ENCODE measurements around the gene IL4I1. TPM values are rescaled to one million over a fixed set of nuclear protein-coding genes. Genes with fewer than 3 reads are reported as not detected.

IL4I1 gene
- total RNA-seq, 4 donors from 2014 or later = 0.56 to 0.91 (median 0.73) TPM

DNA sequence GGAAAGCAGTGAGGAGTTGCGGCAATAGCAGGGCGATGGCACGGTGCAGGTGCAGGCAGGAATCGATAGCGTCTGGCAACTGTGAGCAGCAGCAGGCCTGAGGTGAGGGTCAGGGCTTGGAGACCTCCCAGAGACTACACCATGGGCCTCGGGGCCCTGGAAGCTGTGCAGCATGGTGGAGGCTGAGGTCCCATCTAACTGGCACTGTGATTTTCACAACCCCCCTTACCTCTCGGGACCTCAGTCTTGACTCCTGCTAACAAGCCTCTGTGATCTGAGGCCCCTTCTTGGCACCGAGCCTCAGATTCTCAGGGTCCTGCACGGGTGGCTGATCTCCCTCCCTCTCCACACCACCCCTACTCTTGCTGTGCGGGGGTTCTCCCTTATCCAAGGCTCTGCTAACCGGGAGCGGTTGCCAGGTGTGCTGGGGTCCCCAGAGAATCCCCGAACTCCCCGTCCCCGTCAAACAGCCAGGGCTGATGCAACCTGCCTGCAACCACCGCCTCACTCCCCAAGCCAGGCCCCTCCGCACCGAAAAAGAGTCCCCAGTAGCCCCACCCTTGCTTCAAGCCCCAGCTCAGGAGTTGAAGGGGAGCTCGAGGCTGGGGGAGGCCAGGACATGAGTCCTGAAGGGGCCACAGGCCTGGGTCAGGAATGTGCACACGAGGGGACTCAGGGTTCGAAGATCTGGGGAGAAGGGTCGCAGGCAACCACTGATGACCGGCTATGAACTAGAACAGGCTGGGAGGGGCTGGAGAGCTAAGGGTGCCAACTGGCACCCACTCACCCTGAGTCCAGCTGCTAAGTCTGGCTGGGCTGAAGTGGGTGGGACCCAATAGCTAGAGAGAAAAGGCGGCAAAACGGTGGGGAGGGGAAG is 27.6 kb upstream of the IL4I1 start:
- DNase-seq = no peak

DNA sequence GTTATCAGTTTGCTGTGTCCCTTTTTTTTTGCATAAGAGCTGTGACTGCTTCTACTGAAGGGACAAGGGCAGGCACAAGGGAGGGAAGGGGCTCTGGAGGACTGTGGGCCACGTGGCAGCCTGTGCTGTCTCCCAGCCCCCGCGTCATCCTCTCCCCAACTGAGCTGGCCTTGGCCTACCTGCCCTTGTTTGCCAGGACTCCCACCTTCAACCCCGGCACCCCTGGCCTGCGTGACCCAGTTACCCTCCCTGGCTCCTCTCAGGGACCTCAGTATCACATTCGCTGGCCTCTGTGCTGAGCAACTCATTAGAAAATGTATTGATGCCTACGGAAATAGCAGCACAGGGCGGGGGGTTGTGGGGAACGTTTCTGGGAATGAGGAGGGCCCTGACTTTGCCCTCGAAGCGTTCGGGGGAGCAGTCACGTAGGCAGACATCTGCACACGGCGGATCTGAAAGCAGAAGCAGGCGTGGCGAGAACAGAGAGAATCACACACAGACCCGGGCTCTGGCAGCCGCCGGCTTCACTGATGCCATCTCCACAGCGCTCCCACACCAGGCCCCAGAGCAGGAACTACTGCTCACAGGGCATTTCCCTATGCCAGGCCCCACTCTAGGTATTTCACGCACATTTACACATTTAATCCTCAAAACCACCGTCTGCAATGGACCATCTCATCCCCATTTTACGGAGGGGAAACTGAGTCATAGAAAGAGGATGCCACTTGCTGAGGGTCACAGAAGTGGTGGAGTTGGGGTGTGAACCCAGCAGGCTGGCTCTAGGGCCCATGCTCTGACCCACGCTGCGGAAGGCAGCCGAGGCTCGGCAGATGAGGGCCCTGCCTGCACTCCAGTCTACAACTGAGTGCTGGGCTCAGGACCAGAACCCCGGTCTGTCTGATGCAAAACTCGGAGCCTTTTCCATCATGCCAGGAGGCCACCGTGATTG is 26.6 kb upstream of the IL4I1 start:
- H3K27ac ChIP-seq = peak overlapping the region in 1 of 4 donors; percentile 52
- no peak for DNase-seq

More for the DNA sequence above, 27.6 kb upstream of the IL4I1 start:
- Histone ChIP-seq H3K9me3 (no peaks in the 10 kb centered on the region), H3K4me1 (peaks cover 10 to 41% (median 11%) of the 10 kb centered on the region in 3 donors), H3K27ac (peak overlapping the region in 1 of 4 donors; percentile 52), H3K36me3 (peaks cover 0 to 80% (median 10%) of the 10 kb centered on the region in 3 donors), H3K27me3 (no peaks in the 10 kb centered on the region), H3K4me3 (no peak overlapping the region)
- intact Hi-C loops (cut with DNase I) = no loop called here
- TF ChIP-seq CTCF (IDR thresholded peaks at IDR 0.05) = no peak
- no peak for TF ChIP-seq POLR2A (IDR thresholded peaks at IDR 0.05)
- 71 to 85% methylated on average over 11 to 15 of the region's 25 CpGs for WGBS, 2 donors

DNA sequence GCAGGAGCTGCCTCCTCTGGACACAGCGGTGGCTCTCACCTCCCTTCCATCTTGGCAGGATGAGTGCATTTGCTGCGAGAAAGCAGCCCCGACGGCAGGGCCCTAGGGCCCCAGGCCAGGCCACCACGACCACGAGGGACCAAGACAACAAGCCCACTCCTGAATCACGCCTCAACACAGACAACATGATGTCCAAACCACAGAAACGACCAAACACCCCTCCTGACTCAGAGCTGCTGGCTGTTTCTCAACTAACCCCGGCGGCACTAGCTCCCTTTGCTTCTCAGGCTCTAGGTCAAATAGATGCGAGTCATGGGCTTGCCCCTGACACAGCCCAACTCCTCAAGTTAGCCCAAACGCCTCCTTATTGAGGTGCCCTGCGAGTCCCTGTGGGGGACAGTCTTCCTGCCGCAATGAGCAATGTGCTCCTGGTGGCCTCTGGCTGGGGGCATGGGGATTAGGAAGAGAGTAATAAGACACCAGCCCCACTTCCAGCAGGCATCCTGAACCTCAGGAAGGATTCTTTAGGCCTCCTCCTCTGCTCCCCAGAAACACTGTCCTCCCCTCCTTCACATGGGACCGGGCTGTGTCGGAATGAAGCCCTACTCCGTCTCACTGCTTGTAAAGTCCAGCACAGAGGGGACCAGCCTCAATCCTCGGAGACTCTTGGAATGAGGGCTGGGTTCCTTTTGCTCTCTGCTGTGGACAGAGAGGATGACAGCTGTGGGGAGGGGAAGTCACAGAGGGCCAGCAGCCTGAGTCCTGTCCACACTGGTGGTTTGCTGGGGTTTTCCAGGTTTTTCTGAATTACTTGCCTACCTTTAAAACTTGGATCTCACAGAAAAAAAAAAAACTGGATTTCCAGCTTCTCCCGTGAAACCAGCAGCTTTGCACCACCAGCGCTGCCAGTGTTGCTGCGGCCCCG is 25.4 kb upstream of the IL4I1 start:
- 60 to 91% methylated on average over 7 to 14 of the region's 22 CpGs for WGBS, 2 donors
- H3K9me3 ChIP-seq = no peaks in the 10 kb centered on the region
- no peak for DNase-seq
- TF ChIP-seq POLR2A (IDR thresholded peaks at IDR 0.05) (no peak), CTCF (IDR thresholded peaks at IDR 0.05) (no peak)
- peaks cover 0 to 27% (median 0%) of the 10 kb centered on the region in 3 donors for H3K4me1 ChIP-seq
- no peak overlapping the region for H3K27ac ChIP-seq
- no peak overlapping the region for H3K4me3 ChIP-seq
- H3K36me3 ChIP-seq = peaks cover 0 to 89% (median 10%) of the 10 kb centered on the region in 3 donors
- no peaks in the 10 kb centered on the region for H3K27me3 ChIP-seq
- intact Hi-C loops (cut with DNase I) = no loop called here

More for the DNA sequence above, 26.6 kb upstream of the IL4I1 start:
- TF ChIP-seq POLR2A (IDR thresholded peaks at IDR 0.05) (no peak), CTCF (IDR thresholded peaks at IDR 0.05) (no peak)
- H3K4me1 ChIP-seq = peaks cover 9 to 39% (median 10%) of the 10 kb centered on the region in 3 donors
- H3K9me3 ChIP-seq = no peaks in the 10 kb centered on the region
- H3K4me3 ChIP-seq = no peak overlapping the region
- intact Hi-C loops (cut with DNase I) = no loop called here
- H3K27me3 ChIP-seq = no peaks in the 10 kb centered on the region
- WGBS, 2 donors = 79 to 83% methylated on average over 18 to 20 of the region's 31 CpGs
- H3K36me3 ChIP-seq = peaks cover 0 to 84% (median 10%) of the 10 kb centered on the region in 3 donors

- H3K27ac ChIP-seq = no peak overlapping the region
- intact Hi-C loops (cut with DNase I) = no loop called here
- 84 to 91% methylated on average over 21 to 23 of the region's 24 CpGs for WGBS, 2 donors
- peaks cover 0 to 22% (median 0%) of the 10 kb centered on the region in 3 donors for H3K4me1 ChIP-seq
- no peak for DNase-seq
- no peaks in the 10 kb centered on the region for H3K9me3 ChIP-seq
- TF ChIP-seq POLR2A (IDR thresholded peaks at IDR 0.05) = no peak
- TF ChIP-seq CTCF (IDR thresholded peaks at IDR 0.05) = no peak
- peaks cover 0 to 89% (median 12%) of the 10 kb centered on the region in 3 donors for H3K36me3 ChIP-seq
- no peaks in the 10 kb centered on the region for H3K27me3 ChIP-seq
- H3K4me3 ChIP-seq = no peak overlapping the region
Observed at GRCh38 chr19:49920624-49921363, 24.1 kb upstream of the IL4I1 start.

Data from esophagus squamous epithelium (tissue), 5 donors.